NCI-H1105 (cell line): ENCODE results near the gene SUN5.
"Not testable (repeated sequence)": the region's sequence is repeated elsewhere in the genome, so short reads cannot be mapped to it uniquely, and the experiment has no call there.

Experiments
- DNase-seq: peaks from one replicate; lab custom pipeline; 2025; lab: John Stamatoyannopoulos, UW

Gene SUN5

GRCh38 chr20:32965115-32965514 is 39.1 kb downstream of the SUN5 start:
- DNase-seq, result no peak

- DNase-seq, result no peak
Observed at GRCh38 chr20:32964575-32964974, 39.7 kb downstream of the SUN5 start.

GRCh38 chr20:32963176-32963575 is 41.1 kb downstream of the SUN5 start:
- DNase-seq, result no peak

DNA sequence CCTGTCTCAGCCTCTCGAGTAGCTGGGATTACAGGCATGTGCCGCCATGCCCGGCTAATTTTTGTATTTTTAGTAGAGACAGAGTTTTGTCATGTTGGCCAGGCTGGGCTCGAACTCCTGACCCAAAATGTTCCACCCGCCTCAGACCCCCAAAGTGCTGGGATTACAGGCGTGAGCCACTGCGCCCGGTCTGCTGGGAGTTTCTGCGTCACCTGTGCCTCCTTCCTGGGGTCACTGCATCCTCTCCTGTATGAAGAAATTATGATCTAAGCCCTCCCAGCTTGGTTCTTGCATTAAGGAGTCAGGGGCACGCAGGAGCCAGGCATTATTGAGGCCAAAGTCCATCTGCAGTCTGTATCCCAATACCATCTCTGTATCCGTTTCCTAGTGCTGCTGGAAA is 41.6 kb downstream of the SUN5 start:
- not testable (repeated sequence) for DNase-seq

DNA sequence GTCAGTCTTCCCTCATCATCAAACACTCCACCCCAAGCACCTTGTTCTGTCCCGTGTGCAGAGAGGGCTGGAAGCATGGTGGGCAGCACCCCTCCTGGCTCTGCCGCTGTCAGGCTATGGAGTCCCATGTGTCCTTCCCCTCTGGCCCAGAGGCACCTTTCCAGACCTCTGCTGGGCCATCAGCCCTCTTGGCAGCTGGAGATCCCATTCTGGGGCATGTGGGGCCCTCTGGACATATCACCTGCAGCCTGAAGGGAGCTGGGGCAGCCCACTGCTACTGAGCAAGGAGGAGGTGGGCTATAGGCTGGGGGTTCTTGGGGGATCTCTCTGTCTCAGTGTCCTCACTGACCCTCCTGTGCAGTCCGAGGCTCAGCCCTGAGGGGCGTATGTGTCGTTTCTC is 42.2 kb downstream of the SUN5 start:
- DNase-seq, result no peak

GRCh38 chr20:32960849-32961731 is 43.1 kb downstream of the SUN5 start:
- DNase-seq, result no peak

- DNase-seq, result no peak
Observed at GRCh38 chr20:32960222-32960518, 44.1 kb downstream of the SUN5 start.

DNA sequence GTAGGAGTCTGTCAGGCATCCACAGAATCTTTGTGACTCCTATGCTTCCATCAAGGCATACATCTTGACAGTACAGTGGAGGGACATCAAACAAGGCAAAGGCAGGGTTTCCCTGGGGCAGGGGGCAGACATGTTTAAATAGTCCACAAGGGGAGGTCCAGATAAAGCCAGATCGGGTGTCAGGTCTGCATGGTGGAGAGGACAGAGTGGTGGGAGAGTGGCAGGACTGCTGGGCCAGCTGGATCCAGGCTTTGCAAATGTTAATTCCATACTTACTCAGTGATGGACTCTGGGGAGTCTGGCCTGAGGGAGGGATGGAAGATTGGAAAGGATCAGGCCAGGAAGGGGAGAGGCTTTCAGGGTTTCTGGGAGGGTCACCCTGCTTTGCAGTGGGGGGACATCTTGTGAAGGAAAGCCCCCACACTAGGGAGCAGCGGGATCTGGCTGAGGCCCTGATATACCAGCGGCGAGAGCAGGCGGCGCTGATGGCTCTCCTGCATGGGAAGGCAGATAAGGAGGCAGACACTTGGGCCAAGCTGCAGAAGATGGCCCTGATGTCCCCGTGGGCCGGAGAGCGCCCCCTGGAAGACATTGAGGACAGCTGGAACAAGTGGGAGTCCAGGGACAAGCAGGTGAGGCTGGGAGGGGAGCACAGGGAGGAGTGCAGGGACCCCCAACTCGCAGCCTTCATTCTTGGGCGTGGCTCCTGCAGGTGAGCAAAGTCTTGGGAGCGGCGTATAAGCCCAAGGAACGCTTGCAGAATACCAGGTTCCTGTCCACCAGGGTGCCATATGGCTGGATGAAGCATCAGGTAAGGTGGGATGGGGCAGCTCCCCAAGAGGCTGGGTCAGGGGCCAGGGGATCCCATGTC is 44.6 kb downstream of the SUN5 start:
- DNase-seq, result no peak

GRCh38 chr20:32958574-32958973 is 45.7 kb downstream of the SUN5 start:
- DNase-seq, result no peak

DNA sequence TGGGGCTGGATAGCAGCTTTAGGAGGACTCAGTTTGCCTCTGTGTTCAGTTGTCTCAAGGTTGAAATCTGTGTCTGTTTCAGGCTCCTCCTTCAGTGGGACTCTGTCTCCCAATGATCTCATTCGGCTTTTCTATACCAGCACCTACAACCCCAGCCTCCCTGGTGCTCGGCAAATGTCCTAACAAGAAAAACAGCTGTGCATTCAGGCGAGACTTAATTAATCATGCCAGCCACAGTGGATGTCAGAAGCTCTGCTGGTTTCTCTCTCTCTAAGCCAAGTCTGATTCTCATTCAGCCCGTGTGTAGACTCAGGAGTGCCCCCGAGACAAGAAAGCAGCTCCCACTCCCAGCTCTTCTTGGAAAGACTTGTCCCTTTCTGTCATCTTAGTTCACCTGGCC is 46.8 kb downstream of the SUN5 start:
- no peak for DNase-seq

DNA sequence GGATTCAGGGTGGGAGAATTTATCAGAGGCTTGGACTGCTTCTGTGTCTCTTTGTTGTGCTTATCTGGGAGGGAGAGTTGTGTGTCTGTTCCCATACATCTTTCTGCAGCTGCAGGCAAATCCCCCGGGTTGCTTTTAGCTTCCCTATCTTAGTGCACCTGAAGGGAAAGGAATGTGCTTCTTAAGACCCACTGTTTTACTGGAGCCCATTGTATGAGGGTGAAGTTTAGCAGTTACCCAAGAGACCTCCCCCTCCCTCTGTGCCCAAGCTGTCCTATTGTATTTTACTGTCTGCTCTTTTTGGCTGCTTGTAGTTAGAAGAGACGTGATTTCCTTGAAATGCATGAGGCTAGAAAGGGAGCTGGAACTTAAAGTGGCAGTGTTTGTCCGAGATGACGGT is 53.7 kb downstream of the SUN5 start:
- DNase-seq, result not testable (repeated sequence)

- DNase-seq, result no peak
Observed at GRCh38 chr20:32946629-32947028, 57.6 kb downstream of the SUN5 start.

DNA sequence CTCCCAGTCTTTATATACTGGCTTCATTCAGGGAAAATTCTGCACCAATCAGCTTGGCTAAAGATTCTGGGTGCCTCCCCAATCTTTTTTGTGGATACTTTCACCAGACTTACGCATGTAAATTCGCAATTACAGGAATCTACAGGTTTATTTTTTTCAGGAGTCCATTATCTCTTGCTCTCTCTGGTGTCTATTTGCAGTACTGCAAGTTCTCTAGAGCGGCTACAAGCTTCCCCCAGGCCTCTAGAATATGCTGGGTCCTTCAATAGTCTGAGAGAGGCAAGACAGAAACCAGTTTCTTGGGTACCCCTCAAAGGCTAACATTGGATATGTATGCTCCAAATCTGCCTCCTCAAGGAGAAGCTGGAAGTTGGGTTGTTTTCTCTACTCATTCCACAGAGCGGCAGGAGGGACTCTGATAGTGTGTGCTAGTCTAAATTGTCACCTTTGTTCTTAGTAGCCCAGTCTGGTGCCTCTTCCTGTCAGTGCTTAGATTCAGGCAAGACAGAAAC is 58.5 kb downstream of the SUN5 start:
- no peak for DNase-seq

DNA sequence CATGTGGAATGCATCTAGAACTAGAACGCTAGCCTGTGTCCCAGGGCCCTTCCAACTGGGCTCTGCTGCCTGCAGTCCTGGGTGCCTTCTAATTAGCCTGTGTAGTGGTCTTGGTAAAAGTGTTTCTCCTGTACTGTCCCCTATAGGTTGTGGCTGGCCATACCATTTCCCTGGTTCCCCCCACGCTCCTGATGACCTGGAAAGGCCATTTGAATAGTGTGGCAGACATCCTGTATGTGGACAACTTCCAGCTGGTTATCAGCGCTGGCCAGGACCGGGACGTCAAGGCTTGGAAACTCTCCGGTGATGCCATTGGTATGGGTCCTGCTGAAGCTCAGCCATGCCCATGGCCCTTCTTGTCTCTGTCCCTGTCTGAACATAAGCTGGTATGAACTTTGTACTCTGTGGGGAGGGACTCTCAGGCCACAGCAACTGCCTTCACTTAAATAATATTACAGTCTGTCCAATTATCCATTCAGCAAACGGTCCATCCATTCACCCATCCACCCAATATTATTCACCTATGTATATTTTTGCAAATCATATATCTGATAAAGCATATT is 60.7 kb downstream of the SUN5 start:
- no peak for DNase-seq

- no peak for DNase-seq
Observed at GRCh38 chr20:32941155-32941885, 62.9 kb downstream of the SUN5 start.

GRCh38 chr20:32934580-32934979 is 69.7 kb downstream of the SUN5 start:
- DNase-seq, result no peak
